ENCODE measurements around the gene LBH. TPM values are rescaled to one million over a fixed set of nuclear protein-coding genes. Genes with fewer than 3 reads are reported as not detected.

LBH gene
- total RNA-seq, 1 experiment from 2014 or later: 0.10 TPM

GRCh38 chr2:30216157-30216556 is 15.2 kb upstream of the LBH start:
- no peak for DNase-seq (ENCODE audit: low spot score)

GRCh38 chr2:30217644-30218337 is 13.5 kb upstream of the LBH start:
- peak; percentile 74 for DNase-seq (ENCODE audit: low spot score)

- no peak for DNase-seq (ENCODE audit: low spot score)
Measured at GRCh38 chr2:30218338-30218713, 13.0 kb upstream of the LBH start.

- DNase-seq (ENCODE audit: low spot score): no peak
Measured at GRCh38 chr2:30218814-30219213, 12.5 kb upstream of the LBH start.

GRCh38 chr2:30219886-30220875 is 11.2 kb upstream of the LBH start:
- no peak for DNase-seq (ENCODE audit: low spot score)

GRCh38 chr2:30221531-30221930 is 9.8 kb upstream of the LBH start:
- DNase-seq (ENCODE audit: low spot score): no peak

GRCh38 chr2:30222031-30222430 is 9.3 kb upstream of the LBH start:
- DNase-seq (ENCODE audit: low spot score): no peak

GRCh38 chr2:30222636-30223360 is 8.5 kb upstream of the LBH start:
- no peak for DNase-seq (ENCODE audit: low spot score)

- DNase-seq (ENCODE audit: low spot score): no peak
Measured at GRCh38 chr2:30223413-30223874, 7.9 kb upstream of the LBH start.

- no peak for DNase-seq (ENCODE audit: low spot score)
Measured at GRCh38 chr2:30224151-30224550, 7.2 kb upstream of the LBH start.

GRCh38 chr2:30225131-30225762 is 6.1 kb upstream of the LBH start:
- no peak for DNase-seq (ENCODE audit: low spot score)

- no peak for DNase-seq (ENCODE audit: low spot score)
Measured at GRCh38 chr2:30226144-30227032, 4.9 kb upstream of the LBH start.

GRCh38 chr2:30229596-30229995 is 1.7 kb upstream of the LBH start:
- DNase-seq (ENCODE audit: low spot score): no peak

- no peak for DNase-seq (ENCODE audit: low spot score)
Measured at GRCh38 chr2:30230497-30231211, 680 bp upstream of the LBH start.

- no peak for DNase-seq (ENCODE audit: low spot score)
Measured at GRCh38 chr2:30231996-30232800, 864 bp downstream of the LBH start.

- DNase-seq (ENCODE audit: low spot score): no peak
Measured at GRCh38 chr2:30232801-30233130, 1.4 kb downstream of the LBH start.

GRCh38 chr2:30233271-30234009 is 2.1 kb downstream of the LBH start:
- DNase-seq (ENCODE audit: low spot score): no peak
